Thymus (tissue), 11 donors: ENCODE measurements around the gene VPS50. TPM values are rescaled to one million over a fixed set of nuclear protein-coding genes. Genes with fewer than 3 reads are reported as not detected.
"Not testable (repeated sequence)": the region's sequence is repeated elsewhere in the genome, so short reads cannot be mapped to it uniquely, and the experiment has no call there.

Experiments used
- DNase-seq, 9 donors: peaks; one replicate each; pipeline ENCODE4 v3.0.0-alpha.2; 2013; ENCODE audit warnings: low spot score in 9 of 9, low read depth in 6 of 9, missing footprints in 1 of 9
- H3K27ac ChIP-seq, 2 donors: one replicate each; pipeline ENCODE4 v1.5.1; 2013; ENCODE audit warnings: control low read depth in 1 of 2, low read depth in 1 of 2, low read length in 1 of 2, mild to moderate bottlenecking in 1 of 2, moderate library complexity in 1 of 2
- H3K27me3 ChIP-seq, 2 donors: one replicate each; pipeline ENCODE4 v1.5.1; 2013; ENCODE audit warnings: low read length in 1 of 2; ENCODE audit not compliant: control insufficient read depth in 2 of 2, insufficient read depth in 1 of 2
- H3K36me3 ChIP-seq, 2 donors: one replicate each; pipeline ENCODE4 v1.5.1; 2013; ENCODE audit warnings: low read length in 1 of 2, mild to moderate bottlenecking in 1 of 2, moderate library complexity in 1 of 2; ENCODE audit not compliant: control insufficient read depth in 2 of 2, insufficient read depth in 2 of 2
- H3K4me1 ChIP-seq, 2 donors: one replicate each; pipeline ENCODE4 v1.5.1; 2013; ENCODE audit warnings: low read length in 2 of 2; ENCODE audit not compliant: control insufficient read depth in 2 of 2, insufficient read depth in 2 of 2
- H3K4me3 ChIP-seq, 2 donors: one replicate each; pipeline ENCODE4 v1.5.1; 2013; ENCODE audit warnings: low read length in 2 of 2, control low read depth in 1 of 2, mild to moderate bottlenecking in 1 of 2
- H3K9me3 ChIP-seq, 2 donors: one replicate each; pipeline ENCODE4 v1.5.1; 2013; ENCODE audit warnings: low read length in 1 of 2, mild to moderate bottlenecking in 1 of 2; ENCODE audit not compliant: control insufficient read depth in 2 of 2, insufficient read depth in 1 of 2
- WGBS: extraction: QIAGEN DNeasy Blood & Tissue Kit; methylation state at CpG from one replicate; pipeline ENCODE4 v1.1.7; 2013; 5-methylcytosine and 5-hydroxymethylcytosine counted together
- polyA plus RNA-seq: library from polyadenylated mRNA; stranded (reverse); fragments of 200-250 nt; gene quantifications from one replicate; pipeline ENCODE4 v1.2.3, GENCODE V29; 2013
- total RNA-seq: library from RNA; stranded (reverse); fragments of 120-200 nt; gene quantifications from one replicate; pipeline ENCODE4 v1.2.4, GENCODE V29; 2013
- donor health status: healthy.

VPS50 gene
- total and polyA plus RNA-seq, 2 donors: 16.3 to 26.7 TPM

GRCh38 chr7:93310346-93310745 is 78.2 kb downstream of the VPS50 start:
- Histone ChIP-seq H3K4me1 (no peaks in the 10 kb centered on the region), H3K27ac (no peak overlapping the region), H3K4me3 (no peak overlapping the region), H3K27me3 (no peaks in the 10 kb centered on the region), H3K36me3 (peaks cover 5 to 6% of the 10 kb centered on the region in 2 donors), H3K9me3 (no peaks in the 10 kb centered on the region)
- WGBS: 99% methylated on average over 4 of the region's 4 CpGs
- DNase-seq: no peak

DNA sequence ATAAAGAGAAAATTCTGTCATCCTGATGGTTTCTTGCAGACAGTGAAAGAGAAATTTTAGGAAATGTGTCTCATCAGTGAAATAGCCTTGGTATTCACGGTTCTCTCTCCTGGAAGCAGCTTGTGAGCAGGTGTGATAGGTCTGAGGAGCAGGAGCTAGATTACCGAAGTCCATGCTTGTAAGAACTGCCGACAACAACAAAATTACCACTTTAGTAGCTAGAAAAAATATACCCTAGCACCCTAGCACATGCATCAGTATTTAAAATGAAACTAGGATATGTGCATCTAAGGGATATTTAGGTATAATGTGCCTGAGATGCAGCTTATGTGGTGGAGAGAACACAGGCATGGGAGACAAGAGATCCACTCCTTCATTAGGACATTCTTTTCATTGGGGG is 82.3 kb downstream of the VPS50 start:
- 97% methylated on average over 3 of the region's 3 CpGs for WGBS
- Histone ChIP-seq H3K36me3 (peaks cover 5 to 6% of the 10 kb centered on the region in 2 donors), H3K4me1 (no peaks in the 10 kb centered on the region), H3K27ac (no peak overlapping the region), H3K9me3 (no peaks in the 10 kb centered on the region), H3K4me3 (no peak overlapping the region), H3K27me3 (no peaks in the 10 kb centered on the region)
- DNase-seq: no peak

DNA sequence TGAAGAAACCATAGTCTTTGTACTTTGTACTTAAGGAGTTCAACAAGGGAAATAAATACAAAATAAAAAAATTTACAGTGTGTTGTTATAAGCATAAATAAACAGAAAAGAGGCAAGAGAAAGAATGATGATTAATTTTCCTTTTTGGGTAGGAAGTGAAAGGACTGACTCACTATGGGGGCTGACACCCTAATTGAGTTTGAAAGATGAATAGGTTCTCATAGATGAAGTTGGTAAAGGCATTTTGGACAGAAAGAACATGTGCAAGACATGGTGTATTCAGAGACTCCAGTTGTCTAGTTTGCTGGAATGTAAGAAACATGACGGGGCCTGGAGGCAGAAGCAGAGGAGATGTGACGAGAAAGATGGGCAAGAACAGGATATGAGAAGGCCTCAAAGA is 83.7 kb downstream of the VPS50 start:
- no peak for DNase-seq
- Histone ChIP-seq H3K36me3 (peaks cover 5 to 6% of the 10 kb centered on the region in 2 donors), H3K4me1 (no peaks in the 10 kb centered on the region), H3K4me3 (no peak overlapping the region), H3K27me3 (no peaks in the 10 kb centered on the region), H3K27ac (no peak overlapping the region), H3K9me3 (no peaks in the 10 kb centered on the region)
- WGBS: 97% methylated on average over 2 of the region's 2 CpGs

GRCh38 chr7:93316730-93317129 is 84.6 kb downstream of the VPS50 start:
- Histone ChIP-seq H3K4me3 (no peak overlapping the region), H3K36me3 (peaks cover 6 to 7% of the 10 kb centered on the region in 2 donors), H3K9me3 (no peaks in the 10 kb centered on the region), H3K27ac (no peak overlapping the region), H3K27me3 (no peaks in the 10 kb centered on the region), H3K4me1 (no peaks in the 10 kb centered on the region)
- no peak for DNase-seq

DNA sequence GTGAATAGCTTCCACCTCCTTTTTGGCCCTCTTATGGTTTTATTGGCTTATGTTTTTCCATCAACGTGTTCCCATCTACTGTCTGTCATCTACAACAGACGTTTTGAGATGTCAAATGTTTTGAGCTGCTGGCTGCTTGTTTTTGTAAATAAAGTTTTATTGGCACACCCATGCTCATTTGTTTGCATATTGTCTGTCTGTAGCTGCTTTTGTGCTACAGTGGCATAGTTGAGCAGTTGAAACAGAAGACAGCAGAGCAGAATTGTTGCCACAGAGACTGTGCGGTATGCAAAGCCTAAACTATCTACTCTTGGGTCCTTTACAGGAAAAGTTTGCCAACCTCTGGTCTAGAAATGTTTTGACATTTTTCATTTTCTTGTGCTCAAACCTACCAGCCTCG is 88.7 kb downstream of the VPS50 start:
- peaks cover 0 to 2% of the 10 kb centered on the region in 2 donors for H3K36me3 ChIP-seq
- no peaks in the 10 kb centered on the region for H3K4me1 ChIP-seq
- WGBS: 97% methylated on average over 4 of the region's 4 CpGs
- no peaks in the 10 kb centered on the region for H3K27me3 ChIP-seq
- no peak for DNase-seq
- no peaks in the 10 kb centered on the region for H3K9me3 ChIP-seq
- no peak overlapping the region for H3K4me3 ChIP-seq
- no peak overlapping the region for H3K27ac ChIP-seq

DNA sequence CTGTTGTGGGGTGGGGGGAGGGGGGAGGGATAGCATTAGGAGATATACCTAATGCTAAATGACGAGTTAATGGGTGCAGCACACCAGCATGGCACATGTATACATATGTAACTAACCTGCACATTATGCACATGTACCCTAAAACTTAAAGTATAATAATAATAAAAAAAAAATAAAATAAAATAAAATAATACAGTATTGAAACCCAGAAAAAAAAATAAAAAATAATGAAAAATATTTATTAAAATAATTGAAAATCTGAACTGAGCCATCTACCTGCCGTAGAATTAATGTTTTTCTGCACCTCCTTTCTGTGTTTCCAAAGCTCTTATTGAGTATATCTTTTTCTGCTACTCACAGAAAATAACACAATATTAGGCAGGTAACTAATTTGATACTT is 94.1 kb downstream of the VPS50 start:
- H3K27ac ChIP-seq, H3K4me3 ChIP-seq, H3K36me3 ChIP-seq, H3K9me3 ChIP-seq, DNase-seq, H3K27me3 ChIP-seq, H3K4me1 ChIP-seq: not testable (repeated sequence)
- 99% methylated on average over 1 of the region's 2 CpGs for WGBS

- no peaks in the 10 kb centered on the region for H3K4me1 ChIP-seq
- no peak for DNase-seq
- no peak overlapping the region for H3K27ac ChIP-seq
- no peaks in the 10 kb centered on the region for H3K36me3 ChIP-seq
- WGBS: 98% methylated on average over 3 of the region's 3 CpGs
- H3K27me3 ChIP-seq: no peaks in the 10 kb centered on the region
- no peaks in the 10 kb centered on the region for H3K9me3 ChIP-seq
- no peak overlapping the region for H3K4me3 ChIP-seq
Observed at GRCh38 chr7:93327006-93327633, 95.0 kb downstream of the VPS50 start.

DNA sequence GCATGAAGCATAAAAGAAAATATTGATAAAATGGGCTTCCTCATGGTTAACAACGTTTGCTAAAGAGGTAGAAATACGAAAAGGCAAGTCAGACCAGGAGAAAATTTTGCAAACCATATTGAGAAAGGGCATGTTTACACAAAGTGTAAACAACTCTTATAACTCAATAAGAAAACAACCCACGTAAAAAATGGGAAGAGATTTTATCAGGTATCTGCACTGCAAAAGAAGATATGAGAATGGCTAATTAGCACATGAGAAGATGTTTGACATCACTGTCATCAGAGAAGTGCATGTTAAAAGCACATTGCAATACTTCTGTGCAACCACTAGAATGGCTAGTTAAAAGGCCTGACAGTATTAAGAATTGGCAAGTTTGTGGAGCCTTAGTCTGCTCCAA is 99.5 kb downstream of the VPS50 start:
- H3K27me3 ChIP-seq: no peaks in the 10 kb centered on the region
- no peak overlapping the region for H3K27ac ChIP-seq
- no peaks in the 10 kb centered on the region for H3K36me3 ChIP-seq
- H3K4me1 ChIP-seq: no peaks in the 10 kb centered on the region
- WGBS: 98% methylated on average over 3 of the region's 3 CpGs
- no peak for DNase-seq
- H3K4me3 ChIP-seq: no peak overlapping the region
- H3K9me3 ChIP-seq: no peaks in the 10 kb centered on the region

DNA sequence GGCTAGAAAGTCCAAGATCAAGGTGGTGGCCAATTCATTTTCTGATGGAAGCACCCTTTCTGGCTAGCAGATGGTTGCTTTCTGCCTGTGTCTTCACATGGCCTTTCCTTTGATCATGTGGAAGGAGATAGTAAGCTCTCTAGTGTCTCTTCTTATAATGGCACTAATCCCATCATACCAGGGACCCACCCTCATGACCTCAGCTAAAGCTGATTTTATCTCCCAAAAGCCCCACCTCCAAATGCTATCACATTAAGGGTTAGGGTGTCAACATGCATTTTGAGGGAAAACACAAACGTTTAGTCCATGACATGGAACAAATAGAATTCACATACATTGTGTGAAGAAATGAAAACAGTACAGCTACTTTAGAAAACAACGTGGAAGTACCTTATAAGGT is 100.0 kb downstream of the VPS50 start:
- 97% methylated on average over 2 of the region's 2 CpGs for WGBS
- Histone ChIP-seq H3K4me3 (no peak overlapping the region), H3K27ac (no peak overlapping the region), H3K27me3 (no peaks in the 10 kb centered on the region), H3K4me1 (no peaks in the 10 kb centered on the region), H3K36me3 (no peaks in the 10 kb centered on the region), H3K9me3 (no peaks in the 10 kb centered on the region)
- no peak for DNase-seq

DNA sequence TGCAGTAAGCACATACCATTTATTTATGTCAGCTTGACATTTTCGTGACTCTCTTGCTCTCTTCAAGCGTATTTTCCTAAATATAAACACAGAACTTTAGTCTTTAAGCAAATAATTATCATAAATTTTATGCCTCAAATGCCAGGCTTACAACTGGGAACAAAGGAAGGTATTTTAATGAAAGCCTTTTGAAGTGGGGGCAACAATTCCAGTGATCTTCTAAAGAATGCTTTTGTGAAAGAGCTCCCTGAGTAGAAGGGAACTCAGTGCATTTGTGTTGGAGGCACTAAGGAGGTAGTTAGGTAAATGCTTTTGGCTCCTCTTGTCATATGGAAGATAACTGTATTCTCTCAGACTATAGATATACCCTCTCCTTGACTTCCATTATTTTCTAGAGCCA is 104.9 kb downstream of the VPS50 start:
- Histone ChIP-seq H3K9me3 (no peaks in the 10 kb centered on the region), H3K4me3 (no peak overlapping the region), H3K27me3 (no peaks in the 10 kb centered on the region), H3K36me3 (no peaks in the 10 kb centered on the region), H3K27ac (no peak overlapping the region), H3K4me1 (no peaks in the 10 kb centered on the region)
- 98% methylated on average over 2 of the region's 2 CpGs for WGBS
- DNase-seq: no peak
